ENCODE data around the gene FOXC2.

The FOXC2 gene

GRCh38 chr16:86532526-86532815 lies 34.2 kb upstream of the FOXC2 start:
- DNase-seq (ENCODE audit: low read depth in 3 of 3, low spot score in 1 of 3), result no peak

GRCh38 chr16:86533076-86533475 lies 33.6 kb upstream of the FOXC2 start:
- no peak for DNase-seq (ENCODE audit: low read depth in 3 of 3, low spot score in 1 of 3)

GRCh38 chr16:86533767-86534351 lies 32.8 kb upstream of the FOXC2 start:
- DNase-seq (ENCODE audit: low read depth in 3 of 3, low spot score in 1 of 3), result no peak

- no peak for DNase-seq (ENCODE audit: low read depth in 3 of 3, low spot score in 1 of 3)
Observed at GRCh38 chr16:86534779-86535615, 31.6 kb upstream of the FOXC2 start.

GRCh38 chr16:86536621-86537020 lies 30.0 kb upstream of the FOXC2 start:
- DNase-seq (ENCODE audit: low read depth in 3 of 3, low spot score in 1 of 3), result no peak

- DNase-seq (ENCODE audit: low read depth in 3 of 3, low spot score in 1 of 3), result no peak
Observed at GRCh38 chr16:86537486-86537885, 29.1 kb upstream of the FOXC2 start.

GRCh38 chr16:86538196-86538780 lies 28.3 kb upstream of the FOXC2 start:
- no peak for DNase-seq (ENCODE audit: low read depth in 3 of 3, low spot score in 1 of 3)

- no peak for DNase-seq (ENCODE audit: low read depth in 3 of 3, low spot score in 1 of 3)
Observed at GRCh38 chr16:86540894-86541293, 25.7 kb upstream of the FOXC2 start.

GRCh38 chr16:86541560-86541959 lies 25.1 kb upstream of the FOXC2 start:
- DNase-seq (ENCODE audit: low read depth in 3 of 3, low spot score in 1 of 3), result no peak

GRCh38 chr16:86542756-86543750 lies 23.6 kb upstream of the FOXC2 start:
- no peak for DNase-seq (ENCODE audit: low read depth in 3 of 3, low spot score in 1 of 3)

GRCh38 chr16:86545481-86545880 lies 21.1 kb upstream of the FOXC2 start:
- DNase-seq (ENCODE audit: low read depth in 3 of 3, low spot score in 1 of 3), result no peak

GRCh38 chr16:86545954-86546637 lies 20.5 kb upstream of the FOXC2 start:
- no peak for DNase-seq (ENCODE audit: low read depth in 3 of 3, low spot score in 1 of 3)

GRCh38 chr16:86546638-86547013 lies 20.0 kb upstream of the FOXC2 start:
- no peak for DNase-seq (ENCODE audit: low read depth in 3 of 3, low spot score in 1 of 3)

GRCh38 chr16:86547286-86547685 lies 19.3 kb upstream of the FOXC2 start:
- DNase-seq (ENCODE audit: low read depth in 3 of 3, low spot score in 1 of 3), result no peak

GRCh38 chr16:86549076-86549892 lies 17.3 kb upstream of the FOXC2 start:
- no peak for DNase-seq (ENCODE audit: low read depth in 3 of 3, low spot score in 1 of 3)

- DNase-seq (ENCODE audit: low read depth in 3 of 3, low spot score in 1 of 3), result no peak
Observed at GRCh38 chr16:86549893-86550190, 16.8 kb upstream of the FOXC2 start.

GRCh38 chr16:86550281-86550680 lies 16.3 kb upstream of the FOXC2 start:
- no peak for DNase-seq (ENCODE audit: low read depth in 3 of 3, low spot score in 1 of 3)

- DNase-seq (ENCODE audit: low read depth in 3 of 3, low spot score in 1 of 3), result no peak
Observed at GRCh38 chr16:86553356-86553755, 13.3 kb upstream of the FOXC2 start.

- no peak for DNase-seq (ENCODE audit: low read depth in 3 of 3, low spot score in 1 of 3)
Observed at GRCh38 chr16:86554599-86554916, 12.1 kb upstream of the FOXC2 start.

- peak; percentile 87 to 98 (median 93) for DNase-seq (ENCODE audit: low read depth in 3 of 3, low spot score in 1 of 3)
Observed at GRCh38 chr16:86554917-86555703, 11.5 kb upstream of the FOXC2 start, which contains the start of gene MTHFSD. Gene MTHFSD (minus strand): TSS chr16:86555235. CDS start chr16:86555184, 51 bp downstream.
